Parathyroid adenoma (tissue), 2 donors: ENCODE results near the gene EEPD1.

Experiments
- H2AFZ ChIP-seq: fragments of 300-600 bp; sonication (generic); one replicate; pipeline ENCODE4 v1.7.0; 2017; ENCODE audit warnings: antibody characterized with exemption, mild to moderate bottlenecking
- H3K27ac ChIP-seq: fragments of 300-600 bp; sonication (generic); one replicate; pipeline ENCODE4 v1.7.0; 2017
- H3K27me3 ChIP-seq: fragments of 300-600 bp; sonication (generic); one replicate; pipeline ENCODE4 v1.7.0; 2017; ENCODE audit warnings: low read length; ENCODE audit not compliant: control insufficient read depth, insufficient read depth
- H3K36me3 ChIP-seq: fragments of 300-600 bp; sonication (generic); one replicate; pipeline ENCODE4 v1.7.0; 2017; ENCODE audit warnings: low read length; ENCODE audit not compliant: control insufficient read depth, insufficient read depth
- H3K4me1 ChIP-seq: fragments of 300-600 bp; sonication (generic); one replicate; pipeline ENCODE4 v1.7.0; 2017; ENCODE audit warnings: control low read depth
- H3K4me2 ChIP-seq: fragments of 300-600 bp; sonication (generic); one replicate; pipeline ENCODE4 v1.7.0; 2017; ENCODE audit warnings: low read length
- H3K4me3 ChIP-seq: fragments of 300-600 bp; sonication (generic); one replicate; pipeline ENCODE4 v1.7.0; 2017; ENCODE audit warnings: low read depth, low read length
- H3K79me2 ChIP-seq: fragments of 300-600 bp; sonication (generic); one replicate; pipeline ENCODE4 v1.7.0; 2017; ENCODE audit warnings: control low read depth
- H3K9ac ChIP-seq: fragments of 300-600 bp; sonication (generic); one replicate; pipeline ENCODE4 v1.7.0; 2017; ENCODE audit warnings: mild to moderate bottlenecking
- H3K9me3 ChIP-seq: fragments of 300-600 bp; sonication (generic); one replicate; pipeline ENCODE4 v1.7.0; 2017; ENCODE audit warnings: low read length; ENCODE audit not compliant: control insufficient read depth
- TF ChIP-seq, protein P1 (sequence below): fragments of 300-600 bp; sonication (generic); IDR thresholded peaks from one replicate; pipeline ENCODE4 v1.7.0; 2017; ENCODE audit warnings: antibody characterized with exemption, mild to moderate bottlenecking
- donor health status: primary hyperparathyroidism.

The EEPD1 gene

DNA sequence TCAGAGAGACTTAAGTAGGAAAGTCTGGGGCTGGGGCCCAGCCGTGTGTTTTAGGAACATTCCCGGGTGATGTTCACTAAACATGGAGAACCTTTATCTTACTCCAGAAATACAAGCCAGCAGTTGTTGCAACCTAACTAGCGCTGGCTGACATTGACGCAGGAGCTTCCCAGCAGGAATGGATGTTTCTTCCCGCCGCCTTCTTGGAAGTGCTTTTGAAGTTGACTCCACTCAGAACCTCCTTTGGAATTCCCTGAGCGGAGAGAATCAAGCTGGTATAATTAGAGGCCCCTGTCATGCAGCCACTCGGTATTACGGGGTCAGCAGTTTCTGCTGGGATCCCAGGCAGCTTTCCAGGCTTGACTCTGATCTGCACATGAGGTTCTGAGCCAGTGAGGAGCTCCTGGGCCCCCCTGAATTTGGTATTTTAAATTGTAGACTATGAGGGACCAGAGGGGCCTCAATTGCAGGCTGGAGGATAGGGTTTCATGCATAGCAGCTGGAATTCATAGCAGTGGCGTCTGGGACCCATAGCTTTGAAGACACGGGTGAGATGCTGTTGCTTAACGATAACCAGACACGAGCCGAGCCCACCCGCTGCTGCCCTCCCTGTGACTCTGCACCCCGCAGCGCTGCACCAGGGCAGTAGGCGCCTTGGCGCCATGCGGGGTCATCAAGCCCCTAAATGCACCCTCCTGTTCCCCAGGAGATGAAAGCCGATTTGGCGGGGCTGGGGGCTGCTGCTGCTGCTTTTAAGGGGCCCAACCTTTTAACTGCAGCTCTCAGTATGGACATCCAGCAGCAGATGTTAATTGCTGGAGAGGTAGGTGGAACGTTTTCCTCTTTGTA is 61.8 kb downstream of the EEPD1 start:
- Histone ChIP-seq H3K9ac (no peak overlapping the region), H3K4me1 (no peaks in the 10 kb centered on the region), H2AFZ (no peak overlapping the region), H3K36me3 (no peaks in the 10 kb centered on the region), H3K27me3 (no peaks in the 10 kb centered on the region), H3K4me2 (no peak overlapping the region), H3K9me3 (no peaks in the 10 kb centered on the region), H3K4me3 (no peak overlapping the region), H3K79me2 (no peaks in the 10 kb centered on the region), H3K27ac (no peak overlapping the region)
- TF ChIP-seq, protein P1, sequence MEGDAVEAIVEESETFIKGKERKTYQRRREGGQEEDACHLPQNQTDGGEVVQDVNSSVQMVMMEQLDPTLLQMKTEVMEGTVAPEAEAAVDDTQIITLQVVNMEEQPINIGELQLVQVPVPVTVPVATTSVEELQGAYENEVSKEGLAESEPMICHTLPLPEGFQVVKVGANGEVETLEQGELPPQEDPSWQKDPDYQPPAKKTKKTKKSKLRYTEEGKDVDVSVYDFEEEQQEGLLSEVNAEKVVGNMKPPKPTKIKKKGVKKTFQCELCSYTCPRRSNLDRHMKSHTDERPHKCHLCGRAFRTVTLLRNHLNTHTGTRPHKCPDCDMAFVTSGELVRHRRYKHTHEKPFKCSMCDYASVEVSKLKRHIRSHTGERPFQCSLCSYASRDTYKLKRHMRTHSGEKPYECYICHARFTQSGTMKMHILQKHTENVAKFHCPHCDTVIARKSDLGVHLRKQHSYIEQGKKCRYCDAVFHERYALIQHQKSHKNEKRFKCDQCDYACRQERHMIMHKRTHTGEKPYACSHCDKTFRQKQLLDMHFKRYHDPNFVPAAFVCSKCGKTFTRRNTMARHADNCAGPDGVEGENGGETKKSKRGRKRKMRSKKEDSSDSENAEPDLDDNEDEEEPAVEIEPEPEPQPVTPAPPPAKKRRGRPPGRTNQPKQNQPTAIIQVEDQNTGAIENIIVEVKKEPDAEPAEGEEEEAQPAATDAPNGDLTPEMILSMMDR: no peak

DNA sequence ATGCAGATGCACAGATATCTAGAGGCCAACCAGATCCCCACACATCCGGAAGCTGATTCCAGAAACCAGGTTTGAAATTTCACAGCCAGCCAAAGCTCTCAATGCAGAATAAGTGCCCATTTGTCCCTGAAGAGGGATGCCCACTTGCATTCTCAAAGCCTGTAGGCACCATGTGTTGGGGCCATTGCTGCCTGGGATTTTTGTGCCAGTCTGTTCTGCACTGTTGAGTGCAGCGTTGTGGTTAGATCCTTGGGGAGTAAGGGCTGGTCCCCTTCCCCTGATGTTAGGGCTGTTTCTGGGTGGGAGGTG is 62.4 kb downstream of the EEPD1 start:
- no peaks in the 10 kb centered on the region for H3K79me2 ChIP-seq
- H3K9ac ChIP-seq: no peak overlapping the region
- TF ChIP-seq, protein P1: no peak
- no peak overlapping the region for H3K4me3 ChIP-seq
- no peaks in the 10 kb centered on the region for H3K4me1 ChIP-seq
- no peak overlapping the region for H3K4me2 ChIP-seq
- H3K9me3 ChIP-seq: no peaks in the 10 kb centered on the region
- H3K36me3 ChIP-seq: no peaks in the 10 kb centered on the region
- H2AFZ ChIP-seq: no peak overlapping the region
- H3K27me3 ChIP-seq: no peaks in the 10 kb centered on the region
- H3K27ac ChIP-seq: no peak overlapping the region

DNA sequence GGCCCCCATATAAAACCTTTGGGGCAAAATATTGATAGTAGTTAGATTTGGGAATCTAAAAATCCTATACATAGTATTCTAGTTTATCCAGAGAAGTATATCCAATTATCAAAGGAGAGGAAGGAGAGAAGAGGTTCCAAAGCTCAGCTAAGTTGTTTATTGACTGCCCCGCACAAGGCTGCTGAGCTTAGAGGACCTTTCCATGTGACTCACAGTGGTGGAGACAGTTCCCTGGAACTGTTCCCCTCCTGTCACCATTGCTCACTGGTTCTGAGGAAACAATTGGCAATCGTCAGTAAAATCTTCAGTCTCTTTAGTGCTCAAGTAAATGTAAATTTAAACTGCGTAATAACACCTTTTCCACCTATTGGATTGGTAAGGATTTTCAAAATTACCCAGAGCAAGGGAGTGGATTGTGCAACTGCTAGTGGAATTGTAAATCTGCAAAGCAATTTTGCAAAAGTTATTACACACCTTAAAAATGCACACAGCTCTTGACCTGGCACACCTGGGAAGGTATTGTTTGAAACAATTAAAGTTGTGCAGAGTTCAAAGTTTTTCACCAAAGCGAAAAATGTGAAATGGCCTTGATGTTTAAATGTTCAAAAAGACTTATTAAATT is 63.1 kb downstream of the EEPD1 start:
- Histone ChIP-seq H3K9ac (no peak overlapping the region), H3K27ac (no peak overlapping the region), H3K4me1 (no peaks in the 10 kb centered on the region), H3K27me3 (no peaks in the 10 kb centered on the region), H3K4me3 (no peak overlapping the region), H3K36me3 (no peaks in the 10 kb centered on the region), H2AFZ (no peak overlapping the region), H3K9me3 (no peaks in the 10 kb centered on the region), H3K79me2 (no peaks in the 10 kb centered on the region), H3K4me2 (no peak overlapping the region)
- TF ChIP-seq, protein P1: no peak

DNA sequence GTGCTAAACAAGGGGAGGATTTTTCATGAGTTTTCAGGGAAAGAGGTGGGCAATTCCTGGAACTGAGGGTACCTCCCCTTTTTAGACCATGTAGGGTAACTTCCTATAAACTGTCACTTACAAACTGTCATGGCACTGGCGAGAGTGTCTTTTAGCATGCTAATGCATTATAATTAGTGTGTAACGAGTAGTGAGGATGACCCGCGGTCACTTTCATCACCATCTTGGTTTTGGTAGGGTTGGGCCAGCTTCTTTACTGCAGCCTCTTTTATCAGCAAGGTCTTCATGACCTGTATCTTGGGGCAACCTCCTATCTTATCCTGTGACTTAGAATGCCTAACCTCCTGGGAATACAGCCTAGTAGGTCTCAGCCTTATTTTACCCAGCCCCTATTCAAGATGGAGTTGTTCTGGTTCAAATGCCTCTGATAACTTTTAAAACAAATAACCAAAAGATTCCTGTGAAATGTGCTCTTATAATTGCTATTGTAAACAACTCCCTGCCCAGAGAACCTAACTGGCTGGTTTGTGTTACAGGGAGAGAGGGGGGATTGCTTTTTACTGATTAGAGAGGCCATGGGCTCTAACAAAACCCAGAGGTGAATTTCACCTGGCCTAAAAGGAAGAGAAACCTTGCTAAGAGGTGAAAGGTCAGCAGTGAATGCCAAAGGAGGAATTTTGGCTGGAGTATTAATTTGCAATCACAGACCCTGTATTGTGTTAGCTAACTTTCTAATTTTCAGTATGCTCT is 64.3 kb downstream of the EEPD1 start:
- Histone ChIP-seq H3K9ac (no peak overlapping the region), H3K4me2 (no peak overlapping the region), H3K79me2 (no peaks in the 10 kb centered on the region), H3K9me3 (no peaks in the 10 kb centered on the region), H3K4me1 (no peaks in the 10 kb centered on the region), H3K27ac (no peak overlapping the region), H3K27me3 (no peaks in the 10 kb centered on the region), H2AFZ (no peak overlapping the region), H3K36me3 (no peaks in the 10 kb centered on the region), H3K4me3 (no peak overlapping the region)
- TF ChIP-seq, protein P1: no peak
